Activated CD8-positive, alpha-beta memory T cell treated with anti-CD3 and anti-CD28 coated beads for 24 hours (primary cell): ENCODE data around the gene FCN3.
"Not testable (repeated sequence)": the region's sequence is repeated elsewhere in the genome, so short reads cannot be mapped to it uniquely, and the experiment has no call there.

ENCODE experiments used
- DNase-seq: peaks from one replicate; pipeline ENCODE4 v3.0.0-alpha.2; 2020

Gene FCN3

GRCh38 chr1:27398405-27399149, 24.0 kb upstream of the FCN3 start:
- no peak for DNase-seq

GRCh38 chr1:27397749-27398148, 23.1 kb upstream of the FCN3 start:
- DNase-seq: no peak

GRCh38 chr1:27397110-27397509, 22.5 kb upstream of the FCN3 start:
- DNase-seq: no peak

- DNase-seq: peak; percentile 92
These were observed 21.0 kb upstream of the FCN3 start for GRCh38 chr1:27395441-27396195.

- no peak for DNase-seq
These were observed 20.3 kb upstream of the FCN3 start for GRCh38 chr1:27394925-27395324.

DNA sequence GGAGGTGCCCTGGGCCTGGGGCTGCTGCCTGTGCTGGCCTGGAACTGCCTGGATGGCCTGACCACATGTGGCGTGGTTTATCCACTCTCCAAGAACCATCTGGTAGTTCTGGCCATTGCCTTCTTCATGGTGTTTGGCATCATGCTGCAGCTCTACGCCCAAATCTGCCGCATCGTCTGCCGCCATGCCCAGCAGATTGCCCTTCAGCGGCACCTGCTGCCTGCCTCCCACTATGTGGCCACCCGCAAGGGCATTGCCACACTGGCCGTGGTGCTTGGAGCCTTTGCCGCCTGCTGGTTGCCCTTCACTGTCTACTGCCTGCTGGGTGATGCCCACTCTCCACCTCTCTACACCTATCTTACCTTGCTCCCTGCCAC, 19.6 kb upstream of the FCN3 start:
- DNase-seq: no peak

GRCh38 chr1:27393641-27394281, 19.1 kb upstream of the FCN3 start:
- no peak for DNase-seq

DNA sequence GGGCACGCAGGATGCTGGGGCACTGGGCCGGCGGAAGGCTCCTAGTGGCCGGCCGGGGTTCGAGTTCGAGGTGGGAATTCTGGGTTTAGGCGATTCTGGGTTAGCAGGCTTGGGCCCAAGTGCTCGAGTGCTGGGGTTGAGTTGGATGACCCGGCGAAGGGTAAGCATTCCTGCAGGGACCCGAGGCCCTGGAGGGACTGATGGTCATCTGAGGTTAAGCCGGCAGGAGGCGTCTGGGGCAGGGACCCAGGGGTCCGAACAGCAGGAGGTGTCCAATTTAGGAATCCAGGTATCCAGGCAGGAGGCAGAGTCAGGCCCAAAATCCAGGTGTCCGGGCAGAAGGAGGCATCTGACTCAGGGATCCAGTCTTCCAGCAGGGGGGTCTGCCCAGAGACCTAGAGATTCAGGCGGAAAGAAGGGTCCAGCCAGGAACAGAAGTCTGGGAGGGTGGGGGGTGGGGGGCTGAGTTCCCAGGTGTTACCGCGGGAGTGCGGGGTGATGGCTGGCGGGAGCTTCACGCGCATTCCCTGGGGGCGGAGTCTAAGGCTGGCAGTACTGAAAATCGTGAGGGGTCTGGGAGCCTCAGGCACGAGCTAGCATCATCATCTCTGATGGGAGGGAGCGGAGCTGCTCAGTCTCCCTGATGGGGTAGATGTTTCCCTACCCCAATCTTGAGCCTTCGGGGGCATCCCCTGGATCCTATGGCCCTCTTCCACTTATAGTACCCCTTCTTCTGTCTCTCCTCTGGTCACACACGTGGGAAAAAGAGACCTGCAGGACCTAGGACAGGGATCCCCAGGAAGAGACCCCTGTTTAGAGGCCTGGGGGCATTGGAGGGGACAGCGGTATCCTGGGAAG, 18.4 kb upstream of the FCN3 start:
- DNase-seq: peak; percentile 69

DNA sequence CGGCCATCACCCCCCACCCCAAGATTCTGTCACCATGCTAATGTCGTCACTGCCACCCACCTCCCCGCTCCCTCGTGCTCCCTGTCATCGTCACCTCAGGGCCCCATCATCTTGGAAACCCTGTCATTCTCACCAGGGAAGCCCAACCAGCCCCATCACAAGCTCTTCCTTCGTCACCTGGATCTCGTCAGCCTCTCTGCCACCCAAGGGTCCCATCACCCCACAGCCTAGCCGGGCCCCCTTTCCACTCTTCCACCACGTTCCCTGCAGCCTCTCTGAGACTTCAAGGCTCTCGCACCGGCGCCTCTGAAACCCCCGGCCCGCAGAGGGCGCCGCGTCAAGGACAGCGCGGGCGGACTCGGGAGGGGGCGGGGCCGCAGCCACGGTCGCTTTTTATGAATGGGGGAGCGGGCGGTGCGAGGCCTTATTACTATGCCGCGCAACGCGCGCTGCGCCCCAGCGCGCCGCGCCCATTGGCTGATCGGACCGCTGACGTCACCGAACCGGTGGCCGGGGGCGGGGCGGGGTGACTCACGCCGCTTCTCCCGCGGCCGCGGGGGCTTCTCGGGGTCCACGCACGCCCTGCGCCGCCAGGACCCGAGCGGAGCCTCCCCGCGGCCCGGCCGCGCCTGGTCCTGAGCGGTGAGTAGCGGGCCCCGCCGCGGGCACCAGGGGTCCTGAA, 17.6 kb upstream of the FCN3 start, which contains the start of gene GPR3:
Gene GPR3, plus strand, starts transcription at position 527 of the 682 bp plus-strand sequence. CDS start 1,177 bp downstream, outside the sequence.
- DNase-seq: peak; percentile 98

DNA sequence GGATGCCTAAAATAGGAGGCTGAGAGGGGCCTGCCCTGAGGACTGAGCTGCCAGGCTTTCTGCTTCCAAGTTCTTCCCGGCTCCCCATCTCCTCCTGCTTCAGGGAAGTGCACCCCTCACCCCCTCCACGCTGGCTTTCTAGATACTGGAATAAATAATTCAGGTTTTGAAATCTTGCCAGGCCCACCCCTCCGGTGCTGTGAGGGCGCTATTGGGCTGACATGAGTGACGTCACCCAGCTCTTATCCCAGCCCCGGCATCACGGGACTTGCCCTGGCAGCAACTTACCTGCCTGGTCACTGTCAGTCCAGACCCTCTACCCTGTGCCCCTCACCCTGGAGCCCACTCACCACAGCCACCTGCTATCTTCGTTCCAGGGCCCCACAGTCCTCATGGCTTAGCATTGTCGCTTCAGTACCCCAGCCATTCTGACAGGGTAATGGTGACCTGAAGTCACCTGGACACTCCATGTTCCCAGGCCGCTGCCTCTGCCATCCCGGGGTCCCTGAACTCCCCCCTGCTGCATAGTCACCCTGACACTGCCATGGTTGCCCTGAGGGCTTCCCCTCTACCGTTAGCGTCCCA, 17.0 kb upstream of the FCN3 start:
- DNase-seq: no peak

GRCh38 chr1:27388337-27389005, 13.8 kb upstream of the FCN3 start:
- peak; percentile 89 for DNase-seq

DNA sequence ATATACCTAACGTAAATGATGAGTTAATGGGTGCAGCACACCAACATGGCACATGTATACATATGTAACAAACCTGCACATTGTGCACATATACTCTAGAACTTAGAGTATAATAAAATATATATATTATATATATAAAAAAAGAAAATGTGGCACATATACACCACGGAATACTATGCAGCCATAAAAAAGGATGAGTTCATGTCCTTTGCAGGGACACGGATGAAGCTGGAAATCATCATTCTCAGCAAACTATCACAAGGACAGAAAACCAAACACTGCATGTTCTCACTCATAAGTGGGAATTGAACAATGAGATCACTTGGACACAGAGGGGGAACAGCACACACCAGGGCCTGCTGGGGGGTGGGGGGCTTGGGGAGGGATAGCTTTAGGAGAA, 10.2 kb upstream of the FCN3 start:
- not testable (repeated sequence) for DNase-seq

DNA sequence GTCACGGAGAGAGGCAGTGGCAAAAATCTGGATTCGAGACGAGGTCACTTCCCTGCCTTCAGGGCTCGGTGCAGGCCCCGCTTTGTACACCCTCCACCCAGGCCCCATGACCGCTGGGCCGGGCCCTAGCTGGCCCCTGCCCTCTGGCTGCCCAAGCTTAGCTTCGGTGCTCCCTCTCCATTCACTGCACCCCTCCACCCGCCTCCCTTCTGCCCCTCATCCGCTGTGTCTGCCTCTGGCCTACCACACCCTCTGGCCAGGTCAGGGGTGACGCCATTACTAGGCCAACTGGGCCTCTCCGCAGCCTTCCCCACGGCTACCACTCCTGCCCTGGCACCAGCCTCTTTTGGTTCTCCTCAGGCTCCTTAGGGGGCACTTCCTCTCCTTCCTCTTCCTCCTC, 9.0 kb upstream of the FCN3 start:
- no peak for DNase-seq

DNA sequence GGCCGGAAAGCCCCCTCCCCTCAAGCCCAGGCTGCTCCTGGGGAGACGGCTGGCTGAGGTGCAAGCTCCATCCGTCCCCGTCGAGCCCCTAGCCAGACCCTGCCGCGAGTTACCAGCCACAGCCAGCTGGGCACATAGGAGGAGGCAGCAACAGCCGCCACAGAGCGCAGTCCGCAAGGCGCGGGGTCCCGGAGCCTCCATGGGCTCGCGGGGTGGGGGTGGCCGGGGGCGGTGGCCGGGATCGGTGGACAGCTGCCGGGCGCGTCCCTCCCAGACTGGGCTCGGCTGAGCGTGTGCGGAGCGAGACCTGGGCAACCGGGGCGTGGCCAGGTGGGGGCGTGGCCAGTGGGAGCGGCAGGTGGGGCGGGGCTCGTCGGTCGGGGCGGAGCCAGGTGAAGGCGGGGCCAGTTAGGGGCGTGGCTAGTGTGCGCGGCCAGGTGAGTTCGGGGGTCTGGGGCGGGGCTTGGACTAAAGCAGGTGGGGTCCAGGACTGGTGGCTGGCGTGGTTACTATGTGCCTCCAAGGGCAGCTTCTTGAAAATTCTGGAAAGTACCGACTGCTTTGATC, 8.5 kb upstream of the FCN3 start, which contains the start of gene CD164L2:
Gene CD164L2, minus strand, starts transcription at position 295 of the 567 bp plus-strand sequence. Its CDS starts 94 bp downstream, at position 201.
- no peak for DNase-seq

GRCh38 chr1:27381969-27382762, 7.5 kb upstream of the FCN3 start:
- DNase-seq: no peak

DNA sequence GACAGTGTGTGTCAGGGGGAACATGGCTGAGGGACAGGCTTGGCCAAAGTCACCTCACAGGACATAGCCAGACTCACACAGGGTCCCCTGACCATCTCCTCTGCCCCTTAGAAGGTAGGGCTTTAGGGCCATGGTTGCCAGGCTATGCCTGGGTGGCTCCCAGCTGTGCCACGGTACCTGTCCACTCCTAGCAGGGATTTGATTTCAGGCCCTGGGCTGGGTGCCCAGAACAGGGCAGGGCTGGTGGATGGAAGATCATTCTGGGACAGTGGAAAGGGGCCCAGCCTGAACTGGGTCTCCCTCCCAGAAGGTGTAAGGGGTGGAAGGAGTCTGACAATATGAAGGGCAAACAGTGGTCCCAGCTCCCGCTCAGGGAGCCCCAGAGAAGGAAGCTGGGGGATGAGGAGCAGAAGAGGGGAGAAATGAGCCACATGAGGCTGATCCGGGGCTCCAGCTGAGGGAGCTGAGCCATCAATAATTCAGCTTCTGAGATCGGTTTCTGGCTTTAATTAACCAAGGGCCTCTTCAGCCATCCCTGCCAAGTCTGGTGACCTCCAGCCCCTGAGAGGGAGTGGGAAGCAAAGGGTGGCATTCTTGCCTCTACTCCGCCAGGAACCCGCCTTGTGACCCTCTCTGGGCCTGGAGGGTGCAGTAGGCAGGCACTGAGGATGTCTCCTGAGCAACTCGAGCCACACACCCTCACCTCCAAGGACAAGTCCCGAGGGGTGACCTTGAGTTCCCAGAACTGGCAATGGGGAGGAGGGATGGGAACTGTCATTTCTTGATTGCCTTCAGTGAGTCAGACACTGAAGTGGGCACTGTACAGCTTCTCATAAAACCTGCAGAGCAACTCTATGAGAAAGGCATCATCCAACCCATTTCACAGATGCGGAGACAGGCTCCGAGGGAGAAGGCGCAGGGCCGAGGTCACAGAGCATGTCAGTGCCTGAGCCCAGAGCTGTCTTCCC, 6.4 kb upstream of the FCN3 start:
- DNase-seq: no peak

GRCh38 chr1:27380224-27380623, 5.6 kb upstream of the FCN3 start:
- DNase-seq: no peak

DNA sequence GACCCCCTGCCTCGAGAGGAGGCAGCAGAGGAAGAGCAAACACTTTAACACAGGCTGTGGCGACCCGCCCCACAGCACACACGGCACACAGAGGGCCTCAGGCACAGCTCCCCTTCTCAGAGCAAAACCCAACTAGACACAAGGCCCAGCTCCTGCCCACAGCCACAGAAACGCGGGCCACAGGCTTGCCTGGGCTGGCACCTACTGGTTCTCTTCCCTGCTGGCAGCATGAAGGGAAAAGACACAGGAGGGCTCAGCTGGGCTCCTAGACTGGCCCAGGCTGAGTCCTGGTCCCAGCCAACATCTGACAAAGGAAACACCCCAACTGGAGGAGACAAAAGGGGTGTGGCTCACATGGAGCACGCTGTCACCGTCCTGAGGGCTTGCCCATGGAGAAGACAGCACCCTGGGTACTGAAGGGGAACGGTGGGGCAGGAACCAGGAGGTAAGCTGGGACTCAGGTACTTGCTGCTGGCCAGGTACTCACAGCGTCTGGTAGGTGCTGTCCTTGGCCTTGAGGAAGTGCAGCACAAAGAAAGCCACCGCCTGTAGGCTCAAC, 5.0 kb upstream of the FCN3 start:
- DNase-seq: no peak
